HG03520 (cell line): ENCODE measurements around the gene PSMA1.
"Not testable (repeated sequence)": the region's sequence is repeated elsewhere in the genome, so short reads cannot be mapped to it uniquely, and the experiment has no call there.

Experiments used
- ATAC-seq: cut with Tn5 transposase; IDR thresholded peaks from one replicate; pipeline ENCODE4 v1.9.1; 2021; ENCODE audit warnings: mild to moderate bottlenecking, moderate library complexity; ENCODE audit not compliant: unreplicated experiment

Gene PSMA1

DNA sequence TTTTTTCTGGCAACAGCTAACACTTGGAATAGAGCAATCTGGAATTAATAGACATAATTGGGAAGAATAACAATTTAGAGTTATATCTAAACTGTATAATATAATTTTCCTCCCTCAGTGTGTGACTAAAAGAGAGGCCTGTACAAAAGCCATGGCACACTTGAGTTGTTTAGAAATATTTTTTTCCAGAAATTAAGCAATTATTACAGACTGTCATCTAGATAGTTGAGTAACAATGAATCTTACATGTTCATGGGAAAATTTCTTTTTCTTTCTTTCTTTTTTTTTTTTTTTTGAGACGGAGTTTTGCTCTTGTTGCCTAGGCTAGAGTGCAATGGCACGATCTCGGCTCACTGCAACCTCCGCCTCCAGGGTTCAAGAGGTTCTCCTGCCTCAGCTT, 15.0 kb upstream of the PSMA1 start:
- not testable (repeated sequence) for ATAC-seq

DNA sequence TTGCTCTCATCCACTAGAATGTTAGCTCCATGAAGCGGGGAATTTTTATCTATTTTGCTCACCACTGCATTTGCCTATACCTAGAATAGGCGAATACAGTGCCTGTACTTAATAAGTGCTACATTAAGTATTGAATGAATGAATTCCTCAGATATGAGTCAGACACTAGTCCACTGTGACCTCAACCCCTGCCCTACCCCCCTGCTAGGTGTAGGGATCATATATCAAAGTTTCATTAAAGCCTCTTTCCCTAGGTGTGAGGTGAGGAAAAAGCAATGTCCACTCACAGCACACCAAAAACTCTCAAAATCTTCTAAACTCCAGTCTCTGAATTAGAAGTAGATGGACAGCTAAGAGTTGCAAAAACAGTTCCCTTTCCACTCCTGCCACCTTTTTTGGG, 9.8 kb upstream of the PSMA1 start:
- no peak for ATAC-seq

DNA sequence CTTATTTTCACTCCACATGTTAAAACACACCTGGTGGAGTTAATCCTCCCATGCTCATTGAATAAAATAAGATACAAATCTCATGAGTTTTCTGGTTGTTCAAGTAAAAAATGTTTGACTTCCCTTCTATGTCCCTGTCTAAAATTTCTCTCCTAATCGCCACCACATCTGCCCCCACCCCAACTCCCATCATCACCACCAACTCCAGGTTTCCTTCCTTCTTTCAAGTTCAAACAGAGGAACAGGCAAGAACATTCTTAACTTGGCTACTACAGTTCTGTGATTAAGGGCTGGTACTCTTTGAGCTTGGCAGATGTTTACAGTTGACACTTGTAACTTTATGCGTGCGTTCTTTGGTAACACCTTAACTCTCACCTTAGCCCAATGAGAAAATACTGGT, 9.1 kb upstream of the PSMA1 start:
- ATAC-seq, result no peak

DNA sequence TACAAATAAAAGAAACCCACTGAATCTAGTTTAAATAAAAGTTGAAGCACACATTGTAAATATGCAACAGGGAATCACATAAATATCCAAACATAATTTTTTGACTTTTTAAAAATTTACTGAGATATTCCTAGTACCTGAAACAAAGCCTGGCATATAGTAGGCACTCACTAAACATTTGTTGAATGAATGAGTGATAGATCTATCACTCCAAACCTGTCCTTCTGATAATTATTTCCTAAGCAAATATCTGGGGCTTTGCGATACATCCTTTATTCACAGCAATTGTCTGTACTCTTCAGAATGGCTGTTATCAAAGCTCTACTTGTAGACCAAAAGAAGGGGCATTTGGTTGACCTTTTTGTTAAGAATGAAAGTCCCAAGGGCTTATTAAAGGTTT, 2.6 kb upstream of the PSMA1 start:
- ATAC-seq, result no peak

DNA sequence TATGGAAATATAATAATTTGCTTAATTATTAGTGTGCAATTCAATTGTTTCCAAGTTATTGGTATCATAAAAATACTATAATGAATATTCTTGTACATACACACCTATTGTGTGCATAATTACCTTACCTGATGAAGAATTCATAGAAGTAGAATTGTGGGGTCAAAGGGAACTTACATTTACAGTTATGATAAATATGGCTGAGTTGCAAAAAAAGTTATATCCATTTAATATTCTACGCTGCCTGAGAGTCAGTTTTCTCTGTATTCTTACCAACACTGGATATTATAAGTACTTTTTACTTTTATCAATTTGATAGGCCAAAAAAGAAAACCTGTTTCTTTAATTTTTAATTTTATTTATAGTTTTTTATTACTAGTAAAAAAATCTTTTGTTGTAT, 2.1 kb upstream of the PSMA1 start:
- ATAC-seq, result no peak

DNA sequence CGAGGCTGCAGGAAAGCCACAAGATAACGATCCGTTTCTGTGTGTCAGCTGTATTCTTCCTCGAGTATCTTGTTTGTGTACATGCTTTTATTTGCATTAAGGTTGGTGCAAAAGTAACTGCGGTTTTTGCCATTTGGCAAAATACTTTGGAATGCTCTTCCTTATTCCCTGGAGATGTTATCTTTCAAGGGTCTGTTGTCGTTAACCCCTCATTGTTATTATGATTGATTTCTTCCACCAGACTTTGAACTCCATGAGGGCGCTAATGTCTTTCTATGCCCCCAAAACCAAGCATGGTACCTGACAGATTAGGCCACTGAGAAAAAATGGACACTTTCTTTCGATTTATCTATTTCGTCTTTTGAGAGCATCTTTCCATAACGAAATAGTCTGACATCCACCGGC, 563 bp upstream of the PSMA1 start:
- ATAC-seq, result no peak

DNA sequence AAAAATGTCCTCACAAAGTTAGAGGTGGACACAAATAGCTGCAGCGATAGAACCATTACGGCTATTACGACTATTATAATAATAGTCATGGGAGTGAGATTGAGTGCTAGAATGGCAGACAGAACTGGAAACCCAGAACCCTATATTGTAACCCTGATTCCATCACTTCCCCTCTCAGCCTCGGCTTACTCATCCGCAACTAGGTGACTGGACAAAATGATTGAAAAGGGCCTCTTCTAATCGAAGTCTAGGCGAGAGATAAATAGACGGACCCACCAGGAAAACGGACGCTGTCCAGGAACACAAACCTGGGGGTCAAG, 629 bp downstream of the PSMA1 start:
- no peak for ATAC-seq

DNA sequence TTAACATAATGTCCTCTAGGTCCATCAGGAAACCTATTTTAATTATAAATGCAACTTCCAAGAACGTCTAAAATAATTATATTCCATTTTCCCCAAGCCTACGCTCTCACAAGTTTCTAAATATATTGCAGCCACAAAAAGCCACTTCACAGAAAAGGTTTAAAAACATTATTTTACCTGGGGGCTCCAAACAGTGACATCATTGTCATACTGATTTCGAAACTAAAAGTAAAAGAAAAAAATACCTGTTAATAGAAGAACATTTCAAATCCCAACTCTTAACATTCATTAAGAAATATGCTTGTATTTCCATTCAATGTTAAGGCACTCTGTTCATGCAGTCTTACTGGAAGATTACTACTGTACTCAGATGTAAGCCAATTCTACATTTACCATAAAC, 1.4 kb downstream of the PSMA1 start:
- ATAC-seq, result no peak

DNA sequence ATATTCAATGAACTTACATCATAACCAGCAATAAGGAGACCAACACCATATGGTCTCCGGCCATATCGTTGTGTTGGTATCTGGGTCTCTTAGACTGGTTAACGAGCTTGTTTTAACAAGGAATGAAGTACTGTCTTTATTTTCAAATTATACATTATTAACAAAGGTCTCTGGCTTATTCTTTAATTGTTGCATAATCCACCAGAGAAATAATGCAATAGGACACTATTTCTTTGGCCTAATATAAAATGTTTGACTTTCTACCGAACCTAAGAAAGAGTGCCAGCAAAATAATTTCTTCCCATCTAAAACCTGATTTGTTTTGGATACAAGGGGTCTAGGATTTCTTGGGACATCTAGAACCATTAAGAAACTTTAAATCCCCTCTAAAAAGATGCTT, 6.4 kb downstream of the PSMA1 start:
- ATAC-seq, result no peak

DNA sequence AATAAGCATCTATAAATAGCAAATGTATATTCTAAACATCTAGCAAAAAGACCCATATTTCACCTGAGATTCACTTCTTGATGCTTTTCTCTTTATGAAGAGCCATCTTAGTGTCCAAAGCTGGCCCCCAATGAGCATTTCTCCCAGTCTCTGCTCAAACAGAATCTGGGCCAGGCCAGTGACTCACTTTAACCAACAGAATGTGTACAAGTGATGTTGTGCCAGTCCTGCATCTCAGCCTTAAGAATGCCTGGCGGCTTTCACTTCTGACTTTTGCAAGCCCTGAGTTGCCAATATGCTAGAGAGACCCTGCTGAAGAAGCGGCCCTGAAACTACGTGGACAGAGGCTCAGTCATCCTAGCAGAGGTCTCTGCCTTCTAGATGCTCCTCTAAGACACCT, 13.7 kb downstream of the PSMA1 start:
- no peak for ATAC-seq

DNA sequence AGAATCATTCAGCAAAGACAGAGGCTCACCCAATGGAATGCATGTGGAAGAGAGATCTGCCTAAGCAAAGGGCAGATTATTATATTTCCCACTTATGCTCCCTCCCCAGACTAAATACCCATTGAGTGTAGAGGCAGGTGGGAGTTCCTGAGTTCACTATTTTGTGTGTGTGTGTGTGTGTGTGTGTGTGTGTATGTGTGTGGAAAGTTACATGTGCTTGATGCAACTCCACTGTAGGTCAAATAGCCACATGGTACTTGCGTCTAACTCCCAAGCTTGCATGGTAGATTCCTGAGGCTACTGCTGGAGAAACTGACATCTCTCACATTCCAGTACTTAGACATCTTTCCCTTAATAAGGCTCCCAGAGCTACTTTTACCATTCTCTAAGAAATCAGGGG, 17.2 kb downstream of the PSMA1 start:
- ATAC-seq, result no peak

DNA sequence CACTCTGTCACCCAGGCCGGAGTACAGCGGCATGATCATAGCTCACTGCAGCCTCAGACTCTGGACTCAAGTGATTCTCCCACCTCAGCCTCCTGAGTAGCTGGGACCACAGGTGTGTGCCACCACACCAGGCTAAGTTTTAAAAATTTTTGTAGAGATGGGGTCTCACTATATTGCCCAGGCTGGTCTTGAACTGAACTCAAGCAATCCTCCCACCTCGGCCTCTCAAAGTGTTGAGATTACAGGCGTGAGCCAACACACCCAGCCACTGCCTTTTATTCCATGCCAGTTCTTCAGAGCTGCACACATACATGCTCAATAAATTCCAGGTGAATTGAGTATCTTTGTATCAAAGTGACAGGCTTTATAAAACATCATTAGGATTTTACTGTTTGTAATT, 18.1 kb downstream of the PSMA1 start:
- no peak for ATAC-seq

DNA sequence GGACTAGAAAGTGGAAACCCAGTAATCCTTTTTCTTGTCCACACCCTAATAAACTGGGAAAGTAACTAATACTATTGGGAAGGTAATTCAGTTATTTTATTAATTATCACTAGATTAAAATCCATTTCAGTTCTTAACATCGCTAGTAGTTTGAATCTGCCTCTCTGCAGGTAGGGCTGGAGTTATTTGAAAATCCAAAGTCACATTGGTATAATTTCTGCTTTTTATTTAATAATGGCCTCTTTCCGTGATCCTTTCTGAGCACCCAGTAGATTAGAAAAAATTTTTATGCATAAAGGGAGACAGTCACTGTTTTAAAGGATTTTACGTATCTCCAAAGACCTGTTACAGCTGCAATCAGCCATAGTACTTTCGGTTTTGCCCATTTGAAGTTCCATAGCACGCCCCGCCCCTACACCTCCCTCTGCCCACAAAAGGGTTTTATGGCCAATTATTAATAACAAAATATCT, 20.0 kb downstream of the PSMA1 start:
- peak; percentile 52 for ATAC-seq

DNA sequence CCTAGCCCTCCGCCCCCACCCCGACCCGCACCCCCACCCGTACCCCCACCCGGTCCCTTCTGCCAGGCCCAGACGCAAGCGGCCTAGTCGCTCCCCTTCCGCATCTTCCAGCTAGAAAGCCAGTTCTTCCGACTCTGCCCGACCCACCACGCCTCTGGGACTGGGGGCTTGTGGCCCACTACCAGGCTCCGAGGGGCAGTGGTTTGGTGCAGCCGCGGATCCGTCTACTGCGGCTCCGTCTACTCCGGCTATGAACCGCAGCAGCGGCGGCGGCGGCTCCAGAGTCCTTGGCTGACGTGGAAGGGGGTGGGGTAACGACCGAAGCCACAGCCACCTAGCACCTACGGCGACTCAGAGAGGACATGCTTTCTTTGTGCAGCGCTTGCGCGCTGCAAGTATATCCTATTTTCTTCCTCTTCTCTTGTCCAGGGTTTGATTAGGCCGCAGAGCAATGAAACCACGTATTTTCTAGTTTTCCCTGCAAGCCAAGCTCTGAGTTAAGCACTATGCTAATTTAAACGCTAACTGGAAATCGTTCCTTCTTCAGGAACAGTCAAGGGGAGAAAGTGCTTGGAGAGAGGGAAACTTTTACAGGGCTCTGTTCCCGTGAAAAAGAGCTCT, 20.5 kb downstream of the PSMA1 start, which contains the start of gene COPB1:
Gene COPB1 (minus strand): TSS at position 252 of the 621 bp plus-strand sequence. CDS start 883 bp downstream, outside the sequence.
- peak; percentile 88 for ATAC-seq

DNA sequence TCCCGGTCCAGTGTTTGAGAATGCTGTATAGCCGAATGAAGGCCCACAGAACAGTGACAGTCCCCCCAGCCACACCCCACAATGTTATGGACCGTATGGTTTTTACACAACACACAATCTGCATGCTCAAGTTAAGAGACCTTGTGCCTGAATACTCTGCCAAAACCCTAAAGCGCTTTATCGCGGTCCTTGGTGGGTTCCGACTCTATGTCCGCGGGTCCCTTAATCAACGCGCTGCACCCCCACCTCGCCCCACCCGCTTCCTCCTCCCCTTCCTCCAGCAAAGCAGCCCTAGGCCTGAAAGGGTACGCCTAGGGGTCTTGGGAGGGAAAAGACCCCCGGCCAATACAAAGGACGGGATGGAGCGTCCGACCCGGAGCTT, 21.0 kb downstream of the PSMA1 start:
- peak; percentile 2 for ATAC-seq

DNA sequence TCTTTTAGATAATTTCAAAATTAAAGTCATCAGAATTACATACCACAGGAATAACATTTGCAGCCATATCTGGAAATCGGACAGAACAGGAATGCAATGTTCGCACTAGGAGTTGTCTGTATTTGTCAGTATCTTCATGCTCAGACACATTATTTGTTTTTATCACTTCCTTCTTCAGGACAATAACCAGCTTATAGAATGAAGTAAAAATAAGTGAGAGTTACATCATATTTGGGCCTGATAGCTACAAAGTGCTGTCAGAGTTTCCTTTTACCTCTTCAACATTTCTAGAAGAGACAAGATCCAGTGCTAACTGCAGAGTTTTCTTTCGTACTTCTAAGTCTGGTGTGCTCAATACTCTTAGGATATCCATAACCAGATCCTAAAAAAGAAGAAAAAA, 39.5 kb downstream of the PSMA1 start:
- ATAC-seq, result no peak

DNA sequence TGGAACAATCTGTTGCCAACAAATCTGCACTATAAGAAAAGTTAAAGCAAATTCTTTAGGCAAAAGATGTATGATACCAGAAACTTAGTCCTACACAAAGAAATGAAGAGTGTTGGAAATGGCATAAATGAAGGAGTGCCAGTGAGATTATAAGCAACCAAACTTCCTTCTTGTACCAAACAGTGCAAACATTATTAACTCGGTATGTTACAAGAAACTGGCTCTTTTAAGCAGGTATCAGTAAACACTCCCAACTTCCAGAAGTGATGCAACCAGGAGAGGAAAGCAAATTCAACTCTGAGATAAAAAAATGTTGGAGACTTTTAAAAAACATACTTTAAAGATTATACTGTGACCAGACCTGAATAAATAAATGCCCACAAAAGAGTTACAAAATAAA, 49.1 kb downstream of the PSMA1 start:
- ATAC-seq, result no peak

DNA sequence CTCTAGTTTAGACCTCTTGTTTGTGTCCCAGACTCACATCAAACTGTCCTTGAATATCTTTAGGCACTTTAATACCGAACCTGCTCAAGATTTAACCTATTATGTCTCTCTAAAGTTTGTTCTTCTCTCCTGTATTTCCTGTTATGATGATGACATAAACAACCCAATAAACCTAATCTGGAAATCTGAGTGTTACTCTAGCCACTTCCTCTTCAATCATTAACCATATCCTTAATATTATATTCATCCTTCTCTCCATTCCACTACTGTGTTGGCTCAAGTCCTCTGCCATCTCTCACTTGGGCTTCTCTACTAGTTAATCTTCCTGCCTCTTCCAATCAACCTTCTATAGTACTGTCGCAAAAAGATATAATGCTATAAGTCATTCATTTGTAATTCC, 56.6 kb downstream of the PSMA1 start:
- ATAC-seq, result no peak

DNA sequence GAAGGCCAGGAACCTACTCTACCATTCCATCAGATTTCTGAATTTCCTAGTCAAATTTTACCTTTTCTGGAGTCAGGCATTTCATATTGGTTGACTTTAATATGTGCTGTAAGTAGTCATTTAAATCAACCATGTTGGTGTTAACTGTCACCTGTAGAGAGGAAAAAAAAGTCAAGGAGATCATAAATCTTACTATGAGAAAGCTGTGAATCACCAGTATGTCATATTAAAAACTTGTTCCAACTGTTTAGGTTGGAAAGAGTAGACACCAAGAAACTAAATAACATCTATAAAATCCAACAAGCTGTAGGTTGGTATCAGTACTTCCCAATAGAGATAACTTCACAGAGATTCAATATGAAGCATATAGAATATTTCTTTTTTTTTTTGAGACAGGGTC, 60.0 kb downstream of the PSMA1 start:
- ATAC-seq, result no peak

DNA sequence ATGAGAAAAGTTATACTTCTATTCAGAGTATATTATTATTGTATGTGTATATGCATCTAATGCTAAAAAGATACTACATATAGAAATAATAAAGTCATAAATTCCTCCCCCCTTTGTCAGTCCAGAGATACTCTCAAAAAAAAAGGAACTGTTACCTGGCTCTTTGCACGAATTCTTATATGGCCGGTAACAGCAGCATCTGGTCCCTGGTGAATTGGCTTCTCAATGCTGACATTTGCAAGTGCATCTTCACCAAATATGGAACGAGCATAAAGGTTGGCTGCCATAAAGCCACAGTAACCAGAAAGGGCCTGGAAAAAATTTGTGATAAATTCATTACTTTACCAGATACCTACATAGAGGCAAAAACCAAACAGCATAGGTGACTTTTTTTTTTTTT, 61.8 kb downstream of the PSMA1 start:
- ATAC-seq, result no peak

DNA sequence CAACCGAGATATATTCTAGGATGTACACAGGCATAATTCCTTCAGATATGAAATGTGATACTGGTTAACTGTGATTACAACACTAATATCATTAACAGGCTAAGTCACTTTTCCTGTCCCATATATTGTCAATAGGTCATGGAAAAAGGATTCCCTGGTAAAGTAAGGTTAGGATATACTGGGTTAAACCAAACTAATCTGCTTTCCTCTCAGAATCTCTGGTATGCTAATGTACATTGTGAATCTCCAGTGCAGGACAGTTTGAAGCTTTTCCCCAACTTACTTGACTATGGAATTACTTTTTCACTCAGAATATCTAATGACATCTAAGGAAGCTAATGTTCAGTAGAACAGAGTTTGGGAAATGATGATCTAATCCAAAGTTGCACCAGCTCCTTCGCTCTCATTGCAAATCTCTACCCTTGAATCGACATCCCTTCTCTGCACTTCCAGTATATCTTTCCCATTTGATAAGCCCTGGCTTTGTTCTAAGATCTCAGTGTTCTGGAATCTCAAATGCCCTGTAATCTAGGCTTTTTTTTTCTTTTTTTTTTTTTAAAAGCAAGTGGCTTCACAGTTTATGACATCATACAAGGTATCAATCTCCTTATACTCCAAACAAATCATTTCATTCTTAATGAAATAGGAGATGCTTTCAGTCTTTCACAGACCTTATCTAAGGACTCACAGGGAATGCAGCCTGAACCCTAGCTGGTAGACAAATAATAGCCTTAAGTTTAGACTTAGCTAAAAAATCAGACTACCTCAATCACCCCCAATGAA, 64.3 kb downstream of the PSMA1 start:
- ATAC-seq, result no peak
